Fibroblast of villous mesenchyme (primary cell): ENCODE data around the gene NOC4L. TPM values are rescaled to one million over a fixed set of nuclear protein-coding genes. Genes with fewer than 3 reads are reported as not detected.
"Not testable (repeated sequence)": the region's sequence is repeated elsewhere in the genome, so short reads cannot be mapped to it uniquely, and the experiment has no call there.

Experiments
- DNase-seq: peaks from one replicate; pipeline ENCODE4 v3.0.0-alpha.2; 2010; ENCODE audit warnings: low read depth
- H3K4me3 ChIP-seq: 2 replicates; pipeline ENCODE4 v1.5.1; 2011; ENCODE audit warnings: low read depth, mild to moderate bottlenecking, low read length
- CTCF ChIP-seq: IDR thresholded peaks from 2 replicates; pipeline ENCODE4 v1.5.1; 2012; ENCODE audit warnings: low read depth, mild to moderate bottlenecking, low read length; ENCODE audit not compliant: insufficient read depth
- total RNA-seq: library from RNA; depleted of rRNA; stranded (reverse); fragments of >200 nt; gene quantifications from 2 replicates; pipeline ENCODE4 v1.2.3, GENCODE V29; 2012

NOC4L gene
- total RNA-seq, 1 donor: 12.1 TPM

- H3K4me3 ChIP-seq: no peak overlapping the region
- no peak for DNase-seq
- TF ChIP-seq CTCF: no peak
Measured at GRCh38 chr12:132130690-132131089, 13.6 kb upstream of the NOC4L start.

GRCh38 chr12:132131229-132131628 is 13.0 kb upstream of the NOC4L start:
- no peak overlapping the region for H3K4me3 ChIP-seq
- no peak for DNase-seq
- no peak for TF ChIP-seq CTCF

- DNase-seq: no peak
- H3K4me3 ChIP-seq: no peak overlapping the region
- no peak for TF ChIP-seq CTCF
Measured at GRCh38 chr12:132131952-132132351, 12.3 kb upstream of the NOC4L start.

GRCh38 chr12:132132609-132133430 is 11.4 kb upstream of the NOC4L start:
- DNase-seq: no peak

GRCh38 chr12:132133952-132134652 is 10.2 kb upstream of the NOC4L start:
- no peak for TF ChIP-seq CTCF
- no peak overlapping the region for H3K4me3 ChIP-seq
- DNase-seq: no peak

More at GRCh38 chr12:132132609-132133430, 11.4 kb upstream of the NOC4L start:
- no peak for TF ChIP-seq CTCF
- H3K4me3 ChIP-seq: no peak overlapping the region

- DNase-seq, H3K4me3 ChIP-seq: not testable (repeated sequence)
Measured at GRCh38 chr12:132134653-132135183, 9.5 kb upstream of the NOC4L start.

GRCh38 chr12:132136226-132136625 is 8.0 kb upstream of the NOC4L start:
- not testable (repeated sequence) for DNase-seq, H3K4me3 ChIP-seq
